ENCODE measurements around the gene SWAP70.

The SWAP70 gene

DNA sequence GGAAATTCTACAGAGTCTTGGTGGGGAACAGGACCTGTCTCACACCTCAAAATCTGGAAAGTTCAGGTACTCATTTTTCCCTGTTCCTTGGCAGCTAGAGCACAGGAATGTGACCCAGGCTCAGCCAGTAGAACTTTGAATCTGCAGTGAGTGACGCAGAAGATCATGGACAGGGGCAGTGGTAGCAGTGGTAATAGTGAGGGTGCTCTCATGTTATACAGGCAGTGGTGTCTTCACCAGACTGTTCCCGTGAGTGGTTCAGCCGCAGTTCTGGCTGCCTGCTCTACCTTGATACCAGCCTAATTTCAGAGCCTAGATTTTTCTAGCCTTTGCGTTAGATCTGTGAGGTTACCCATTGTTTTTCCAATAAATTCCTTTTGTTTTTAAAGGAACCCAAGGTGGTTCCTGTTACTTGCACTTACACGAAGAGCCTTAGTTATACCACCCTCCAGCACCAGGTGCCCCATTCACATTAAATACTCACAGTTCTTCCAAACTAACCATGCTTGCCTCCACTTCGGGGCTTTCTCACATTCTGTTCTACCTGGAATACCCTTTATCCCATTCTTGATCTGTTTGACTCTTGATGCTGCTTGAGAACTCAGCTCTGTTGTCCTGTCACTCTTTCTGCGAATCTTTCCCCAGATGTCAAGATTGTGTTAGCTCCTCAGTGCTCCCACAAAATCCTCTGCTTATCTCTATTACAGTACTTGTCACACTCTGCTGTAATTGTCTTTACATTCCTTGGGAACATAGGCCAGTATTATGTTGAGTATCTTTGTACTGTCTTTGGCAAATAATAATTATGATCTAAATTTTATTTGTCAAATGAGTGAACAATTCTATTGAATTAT is 47.8 kb downstream of the SWAP70 start:
- no peak for TF ChIP-seq EGR1 (IDR thresholded peaks at IDR 0.05)

- no peak for TF ChIP-seq NFIC (IDR thresholded peaks at IDR 0.05)
- no peak for TF ChIP-seq TCF12 (IDR thresholded peaks at IDR 0.05; ENCODE audit: low read depth)
- no peak for TF ChIP-seq CREB1 (IDR thresholded peaks at IDR 0.05; ENCODE audit: low read depth)
- TF ChIP-seq TEAD4 (IDR thresholded peaks at IDR 0.05), result no peak
- no peak for TF ChIP-seq ZBTB7A (IDR thresholded peaks at IDR 0.05; ENCODE audit: low read depth)
- no peak for TF ChIP-seq YY1 (IDR thresholded peaks at IDR 0.05; ENCODE audit: low read depth)
- no peak for TF ChIP-seq MAX (IDR thresholded peaks at IDR 0.05)
- TF ChIP-seq EGR1 (IDR thresholded peaks at IDR 0.05), result no peak
- TF ChIP-seq, protein P1, sequence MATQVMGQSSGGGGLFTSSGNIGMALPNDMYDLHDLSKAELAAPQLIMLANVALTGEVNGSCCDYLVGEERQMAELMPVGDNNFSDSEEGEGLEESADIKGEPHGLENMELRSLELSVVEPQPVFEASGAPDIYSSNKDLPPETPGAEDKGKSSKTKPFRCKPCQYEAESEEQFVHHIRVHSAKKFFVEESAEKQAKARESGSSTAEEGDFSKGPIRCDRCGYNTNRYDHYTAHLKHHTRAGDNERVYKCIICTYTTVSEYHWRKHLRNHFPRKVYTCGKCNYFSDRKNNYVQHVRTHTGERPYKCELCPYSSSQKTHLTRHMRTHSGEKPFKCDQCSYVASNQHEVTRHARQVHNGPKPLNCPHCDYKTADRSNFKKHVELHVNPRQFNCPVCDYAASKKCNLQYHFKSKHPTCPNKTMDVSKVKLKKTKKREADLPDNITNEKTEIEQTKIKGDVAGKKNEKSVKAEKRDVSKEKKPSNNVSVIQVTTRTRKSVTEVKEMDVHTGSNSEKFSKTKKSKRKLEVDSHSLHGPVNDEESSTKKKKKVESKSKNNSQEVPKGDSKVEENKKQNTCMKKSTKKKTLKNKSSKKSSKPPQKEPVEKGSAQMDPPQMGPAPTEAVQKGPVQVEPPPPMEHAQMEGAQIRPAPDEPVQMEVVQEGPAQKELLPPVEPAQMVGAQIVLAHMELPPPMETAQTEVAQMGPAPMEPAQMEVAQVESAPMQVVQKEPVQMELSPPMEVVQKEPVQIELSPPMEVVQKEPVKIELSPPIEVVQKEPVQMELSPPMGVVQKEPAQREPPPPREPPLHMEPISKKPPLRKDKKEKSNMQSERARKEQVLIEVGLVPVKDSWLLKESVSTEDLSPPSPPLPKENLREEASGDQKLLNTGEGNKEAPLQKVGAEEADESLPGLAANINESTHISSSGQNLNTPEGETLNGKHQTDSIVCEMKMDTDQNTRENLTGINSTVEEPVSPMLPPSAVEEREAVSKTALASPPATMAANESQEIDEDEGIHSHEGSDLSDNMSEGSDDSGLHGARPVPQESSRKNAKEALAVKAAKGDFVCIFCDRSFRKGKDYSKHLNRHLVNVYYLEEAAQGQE (IDR thresholded peaks at IDR 0.05; ENCODE audit: low read depth), result no peak
- TF ChIP-seq EP300 (IDR thresholded peaks at IDR 0.05; ENCODE audit: borderline replicate concordance), result no peak
- no peak for TF ChIP-seq RAD21 (IDR thresholded peaks at IDR 0.05; ENCODE audit: low read depth)
- TF ChIP-seq, protein P2, sequence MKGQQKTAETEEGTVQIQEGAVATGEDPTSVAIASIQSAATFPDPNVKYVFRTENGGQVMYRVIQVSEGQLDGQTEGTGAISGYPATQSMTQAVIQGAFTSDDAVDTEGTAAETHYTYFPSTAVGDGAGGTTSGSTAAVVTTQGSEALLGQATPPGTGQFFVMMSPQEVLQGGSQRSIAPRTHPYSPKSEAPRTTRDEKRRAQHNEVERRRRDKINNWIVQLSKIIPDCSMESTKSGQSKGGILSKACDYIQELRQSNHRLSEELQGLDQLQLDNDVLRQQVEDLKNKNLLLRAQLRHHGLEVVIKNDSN (IDR thresholded peaks at IDR 0.05), result no peak
- TF ChIP-seq CEBPB (IDR thresholded peaks at IDR 0.05), result no peak
- TF ChIP-seq TAF1 (IDR thresholded peaks at IDR 0.05; ENCODE audit: low read depth), result no peak
- no peak for TF ChIP-seq FOXM1 (IDR thresholded peaks at IDR 0.05; ENCODE audit: borderline replicate concordance, low read depth)
Observed at GRCh38 chr11:9714272-9714940, 50.5 kb downstream of the SWAP70 start.

DNA sequence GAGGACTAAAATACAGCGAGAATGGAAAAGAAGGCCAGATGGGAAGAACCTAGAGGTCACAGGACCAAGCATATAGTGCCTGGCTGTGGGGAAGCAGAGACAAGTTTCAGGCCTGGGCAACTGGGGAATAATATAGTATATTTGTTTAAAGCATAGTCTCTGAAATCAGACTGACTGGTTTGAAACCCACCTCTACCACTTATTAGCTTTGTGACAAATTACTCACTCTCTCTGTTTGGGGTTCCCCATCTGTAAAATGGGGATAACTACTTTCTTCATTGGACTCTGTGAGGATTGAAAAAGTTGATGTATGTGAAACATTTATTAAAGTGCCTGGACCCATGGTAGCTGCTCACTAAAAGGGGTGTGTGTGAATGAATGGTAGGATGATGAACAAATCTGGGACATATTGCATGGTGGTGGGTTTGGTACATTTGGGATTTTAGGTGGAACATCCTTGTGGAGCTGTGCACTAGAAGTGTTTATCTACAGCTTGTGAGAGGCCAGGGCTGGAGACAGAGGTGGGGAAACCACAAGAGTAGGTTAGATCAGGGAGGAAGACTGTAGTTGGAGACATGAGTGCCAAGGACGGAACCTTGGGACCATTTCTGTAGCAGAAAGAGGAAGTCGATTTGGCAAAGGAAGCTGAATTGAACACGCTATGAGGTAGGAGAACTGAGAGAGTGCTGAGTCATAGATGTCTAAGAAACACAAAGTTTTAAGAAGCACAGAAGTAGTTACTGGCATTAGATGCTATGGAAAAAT is 52.6 kb downstream of the SWAP70 start:
- TF ChIP-seq RAD21 (IDR thresholded peaks at IDR 0.05; ENCODE audit: low read depth), result no peak
- TF ChIP-seq TCF12 (IDR thresholded peaks at IDR 0.05; ENCODE audit: low read depth), result no peak
- TF ChIP-seq MAX (IDR thresholded peaks at IDR 0.05), result no peak
- TF ChIP-seq FOXM1 (IDR thresholded peaks at IDR 0.05; ENCODE audit: borderline replicate concordance, low read depth), result no peak
- TF ChIP-seq TAF1 (IDR thresholded peaks at IDR 0.05; ENCODE audit: low read depth), result no peak
- TF ChIP-seq NFIC (IDR thresholded peaks at IDR 0.05), result no peak
- TF ChIP-seq CREB1 (IDR thresholded peaks at IDR 0.05; ENCODE audit: low read depth), result no peak
- TF ChIP-seq EGR1 (IDR thresholded peaks at IDR 0.05), result no peak

- no peak for TF ChIP-seq TEAD4 (IDR thresholded peaks at IDR 0.05)
- TF ChIP-seq, protein P1 (IDR thresholded peaks at IDR 0.05; ENCODE audit: low read depth), result no peak
- no peak for TF ChIP-seq YY1 (IDR thresholded peaks at IDR 0.05; ENCODE audit: low read depth)
- TF ChIP-seq TAF1 (IDR thresholded peaks at IDR 0.05; ENCODE audit: low read depth), result no peak
- no peak for TF ChIP-seq ZBTB7A (IDR thresholded peaks at IDR 0.05; ENCODE audit: low read depth)
- TF ChIP-seq NFIC (IDR thresholded peaks at IDR 0.05), result no peak
- TF ChIP-seq FOXM1 (IDR thresholded peaks at IDR 0.05; ENCODE audit: borderline replicate concordance, low read depth), result no peak
- no peak for TF ChIP-seq CREB1 (IDR thresholded peaks at IDR 0.05; ENCODE audit: low read depth)
- TF ChIP-seq CEBPB (IDR thresholded peaks at IDR 0.05), result no peak
Observed at GRCh38 chr11:9717040-9717357, 53.1 kb downstream of the SWAP70 start.

- TF ChIP-seq EGR1 (IDR thresholded peaks at IDR 0.05) (no peak), EP300 (IDR thresholded peaks at IDR 0.05; ENCODE audit: borderline replicate concordance) (no peak), MAX (IDR thresholded peaks at IDR 0.05) (no peak), ZBTB7A (IDR thresholded peaks at IDR 0.05; ENCODE audit: low read depth) (no peak), TCF12 (IDR thresholded peaks at IDR 0.05; ENCODE audit: low read depth) (no peak), TAF1 (IDR thresholded peaks at IDR 0.05; ENCODE audit: low read depth) (no peak), CEBPB (IDR thresholded peaks at IDR 0.05) (no peak), FOXM1 (IDR thresholded peaks at IDR 0.05; ENCODE audit: borderline replicate concordance, low read depth) (no peak), YY1 (IDR thresholded peaks at IDR 0.05; ENCODE audit: low read depth) (no peak), NFIC (IDR thresholded peaks at IDR 0.05) (no peak), CREB1 (IDR thresholded peaks at IDR 0.05; ENCODE audit: low read depth) (no peak), RAD21 (IDR thresholded peaks at IDR 0.05; ENCODE audit: low read depth) (no peak), TEAD4 (IDR thresholded peaks at IDR 0.05) (no peak)
- TF ChIP-seq, protein P2 (IDR thresholded peaks at IDR 0.05), result no peak
- TF ChIP-seq, protein P1 (IDR thresholded peaks at IDR 0.05; ENCODE audit: low read depth), result no peak
Observed at GRCh38 chr11:9717719-9718118, 53.8 kb downstream of the SWAP70 start.

Measured in Ishikawa (cell line).